ENCODE data around the gene HGD.
"Not testable (repeated sequence)": the region's sequence is repeated elsewhere in the genome, so short reads cannot be mapped to it uniquely, and the experiment has no call there.

The HGD gene

GRCh38 chr3:120682095-120682681 is at the start of gene HGD:
Gene HGD, minus strand, starts transcription at chr3:120682239. Its CDS starts 128 bp downstream, at chr3:120682111.
- no peak for DNase-seq (ENCODE audit: low read depth)

GRCh38 chr3:120730576-120731542 is 48.8 kb upstream of the HGD start:
- DNase-seq (ENCODE audit: low read depth) = no peak

- no peak for DNase-seq (ENCODE audit: low read depth)
Observed at GRCh38 chr3:120726791-120727190, 44.8 kb upstream of the HGD start.

- DNase-seq (ENCODE audit: low read depth) = not testable (repeated sequence)
Observed at GRCh38 chr3:120719167-120719834, 37.3 kb upstream of the HGD start.

- DNase-seq (ENCODE audit: low read depth) = no peak
Observed at GRCh38 chr3:120713262-120713661, 31.2 kb upstream of the HGD start.

GRCh38 chr3:120710369-120710768 is 28.3 kb upstream of the HGD start:
- no peak for DNase-seq (ENCODE audit: low read depth)

GRCh38 chr3:120708408-120708807 is 26.4 kb upstream of the HGD start:
- no peak for DNase-seq (ENCODE audit: low read depth)

GRCh38 chr3:120706950-120707349 is 24.9 kb upstream of the HGD start:
- no peak for DNase-seq (ENCODE audit: low read depth)

- DNase-seq (ENCODE audit: low read depth) = no peak
Observed at GRCh38 chr3:120705884-120706582, 24.0 kb upstream of the HGD start.

GRCh38 chr3:120699333-120699732 is 17.3 kb upstream of the HGD start:
- no peak for DNase-seq (ENCODE audit: low read depth)

- no peak for DNase-seq (ENCODE audit: low read depth)
Observed at GRCh38 chr3:120693439-120694171, 11.6 kb upstream of the HGD start.

- DNase-seq (ENCODE audit: low read depth) = no peak
Observed at GRCh38 chr3:120689395-120689794, 7.4 kb upstream of the HGD start.

- no peak for DNase-seq (ENCODE audit: low read depth)
Observed at GRCh38 chr3:120688121-120688520, 6.1 kb upstream of the HGD start.

GRCh38 chr3:120685411-120685810 is 3.4 kb upstream of the HGD start:
- DNase-seq (ENCODE audit: low read depth) = no peak

GRCh38 chr3:120684896-120685295 is 2.9 kb upstream of the HGD start:
- DNase-seq (ENCODE audit: low read depth) = no peak

GRCh38 chr3:120683671-120684301 is 1.7 kb upstream of the HGD start:
- no peak for DNase-seq (ENCODE audit: low read depth)

- no peak for DNase-seq (ENCODE audit: low read depth)
Observed at GRCh38 chr3:120683213-120683612, 1.2 kb upstream of the HGD start.

GRCh38 chr3:120681506-120682038 is 467 bp downstream of the HGD start:
- no peak for DNase-seq (ENCODE audit: low read depth)

- no peak for DNase-seq (ENCODE audit: low read depth)
Observed at GRCh38 chr3:120681018-120681417, 1.0 kb downstream of the HGD start.

GRCh38 chr3:120680193-120680894 is 1.7 kb downstream of the HGD start:
- no peak for DNase-seq (ENCODE audit: low read depth)

All from HS-27A (cell line).